Stimulated activated CD8-positive, alpha-beta memory T cell treated with anti-CD3 and anti-CD28 coated beads, Interleukin-7, amount 100 ng/mL, for 48 hours (primary cell): ENCODE data around the gene ENPP6.
"Not testable (repeated sequence)": the region's sequence is repeated elsewhere in the genome, so short reads cannot be mapped to it uniquely, and the experiment has no call there.

ENCODE experiments used
- DNase-seq, 2 donors: peaks; one replicate each; pipeline ENCODE4 v3.0.0-alpha.2; 2020; ENCODE audit warnings: low read depth in 1 of 2; ENCODE audit errors: extremely low read depth in 1 of 2

ENPP6 gene

DNA sequence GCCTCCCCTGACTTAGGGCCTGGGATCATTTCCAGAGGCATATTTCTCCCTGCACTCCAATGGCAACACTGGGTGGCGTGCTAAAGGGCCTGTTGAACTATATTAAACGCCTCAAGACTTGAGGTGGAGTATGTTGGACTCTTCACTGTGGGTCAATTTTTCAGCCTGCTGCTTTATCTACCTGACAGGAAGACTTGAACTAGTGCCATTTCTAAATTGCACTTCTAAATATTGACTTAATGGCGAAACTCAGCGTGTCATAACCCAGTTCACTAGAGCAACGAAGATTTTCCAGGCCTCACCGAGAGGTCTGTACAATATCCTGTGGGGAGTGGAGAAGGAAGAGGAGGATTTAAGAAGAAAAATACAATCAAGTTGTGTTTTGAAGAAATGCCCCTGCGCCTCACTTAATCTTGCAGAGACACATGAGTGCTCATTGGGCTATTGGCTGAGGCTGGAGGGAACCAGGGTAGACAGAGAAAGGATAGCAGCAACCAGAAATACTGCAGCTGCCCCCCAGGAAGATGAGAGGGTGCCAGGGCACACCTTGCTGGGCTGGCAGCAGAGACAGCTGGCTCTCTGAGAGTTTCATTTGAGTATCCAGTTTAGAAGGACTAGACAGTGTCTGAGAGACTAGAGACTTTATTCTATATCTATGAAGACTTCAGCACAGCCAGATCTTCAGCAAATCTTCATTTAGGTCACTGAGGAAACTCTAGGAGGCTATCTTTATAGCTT lies 67.4 kb downstream of the ENPP6 start:
- no peak for DNase-seq

DNA sequence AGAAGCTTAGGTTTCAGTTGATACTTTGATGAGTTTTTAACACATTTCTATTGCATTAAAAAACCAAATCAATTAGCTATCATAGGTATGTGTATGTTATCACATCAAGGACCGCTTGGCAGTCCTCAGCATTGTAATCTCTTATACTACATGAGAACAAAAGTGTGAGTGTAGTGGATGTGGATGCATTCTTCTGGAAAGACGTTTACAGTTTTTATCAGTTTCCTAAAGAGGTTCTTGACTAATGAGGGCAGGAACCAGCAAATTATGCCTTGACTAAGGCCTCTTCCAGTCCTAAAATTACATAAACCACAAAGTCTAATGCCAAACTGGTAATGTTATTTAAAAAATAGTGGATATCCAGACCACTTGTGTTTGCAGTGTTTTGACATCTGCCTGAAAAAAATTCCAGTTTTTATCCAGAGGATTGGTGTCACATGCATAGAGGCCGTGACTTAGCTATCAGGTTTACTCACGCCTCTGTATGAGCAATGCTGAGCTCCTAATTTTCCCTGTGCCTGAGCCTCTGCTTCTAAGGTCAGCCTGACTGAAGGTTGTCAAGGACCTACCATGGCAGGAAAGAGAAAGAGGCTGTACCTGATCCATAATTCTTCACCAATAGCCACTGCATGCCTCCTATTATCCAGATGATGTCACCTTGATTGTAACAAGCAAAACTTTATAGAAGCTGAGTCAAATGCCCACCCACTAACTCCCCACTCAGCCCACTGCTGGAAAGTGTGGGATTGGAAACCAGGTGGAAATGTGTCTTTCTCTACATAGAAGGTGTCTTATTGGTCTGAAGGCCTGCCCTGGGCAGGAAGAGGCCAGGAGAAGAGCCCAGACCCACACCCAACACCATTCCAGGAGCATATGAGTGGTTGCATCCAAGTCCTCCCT lies 68.7 kb downstream of the ENPP6 start:
- no peak for DNase-seq

DNA sequence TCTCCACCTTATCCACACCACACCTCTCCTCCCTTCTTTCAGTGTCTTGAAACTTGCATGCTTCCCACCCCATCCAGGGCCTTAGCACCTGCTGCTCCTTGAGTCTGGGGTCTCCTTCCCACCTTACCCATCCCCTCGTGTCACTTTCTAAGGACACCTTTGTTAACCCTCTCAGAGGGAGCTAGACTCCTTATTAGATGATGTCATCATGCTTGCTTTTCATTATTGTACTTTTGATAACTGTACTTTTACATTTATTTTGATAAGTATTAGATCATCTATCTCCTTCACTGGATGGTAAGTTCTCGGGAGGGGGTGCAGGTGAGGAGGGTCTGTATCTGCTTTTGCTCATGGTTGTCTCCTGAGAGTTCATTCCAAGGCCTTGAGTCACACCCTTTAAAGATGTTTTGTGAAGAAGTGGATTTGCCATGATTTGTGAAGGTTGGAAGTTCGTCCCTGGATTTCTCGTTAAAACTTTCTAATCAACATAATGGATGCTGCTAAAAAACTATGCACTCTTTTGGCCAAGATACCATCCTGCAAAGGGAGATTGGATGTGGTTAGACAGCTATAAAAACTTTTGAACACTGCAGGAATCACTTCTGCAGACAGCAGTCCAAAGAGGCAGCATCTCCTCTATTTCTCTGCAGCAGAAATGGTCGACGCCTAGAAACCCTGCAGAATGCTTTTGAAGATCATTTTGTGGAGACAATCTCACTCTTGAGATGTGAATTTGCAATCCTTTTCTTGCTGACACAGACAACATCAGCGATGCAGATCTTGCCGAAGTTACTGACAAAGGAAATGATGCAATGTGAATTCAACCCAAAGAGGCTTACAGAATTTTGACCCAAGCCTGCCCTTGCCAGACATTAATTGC lies 69.6 kb downstream of the ENPP6 start:
- no peak for DNase-seq

DNA sequence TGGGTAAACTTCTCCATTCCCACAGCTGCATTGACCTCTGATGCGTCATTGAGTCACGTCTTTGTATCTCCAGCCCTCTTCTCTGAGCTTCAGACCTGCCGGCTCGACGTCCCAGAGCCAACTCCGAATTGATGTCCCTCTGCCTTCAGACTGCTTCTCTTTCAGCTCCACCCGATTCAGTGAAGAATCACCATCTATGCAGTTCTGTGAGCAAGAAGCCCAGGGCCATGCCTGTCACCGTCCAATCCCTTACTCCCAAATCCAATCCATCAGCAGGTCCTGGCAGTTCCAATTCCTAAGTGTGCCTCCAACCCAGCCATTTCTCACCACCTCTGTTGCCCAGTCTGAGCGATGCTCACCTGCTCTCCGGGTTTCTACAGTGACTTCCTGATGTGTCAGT lies 70.7 kb downstream of the ENPP6 start:
- no peak for DNase-seq

DNA sequence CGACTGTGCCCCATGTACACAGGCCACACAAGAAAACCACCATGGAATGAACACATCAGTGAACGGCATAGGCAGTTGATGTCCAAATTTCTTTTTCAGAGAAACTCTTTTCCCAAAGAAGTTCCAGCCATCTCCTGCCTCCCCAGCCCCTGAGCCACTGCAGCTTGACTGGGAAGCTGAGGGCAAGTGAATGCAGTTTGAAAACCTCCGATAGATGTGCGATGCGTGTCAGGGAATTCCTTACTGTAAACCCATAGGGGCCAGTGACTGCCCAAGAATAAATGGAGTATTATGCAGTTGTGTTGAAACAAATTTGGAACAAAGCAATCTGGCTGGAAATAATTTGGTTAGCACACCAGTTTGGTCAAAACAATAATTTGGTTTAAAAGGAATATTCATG lies 72.1 kb downstream of the ENPP6 start:
- no peak for DNase-seq

DNA sequence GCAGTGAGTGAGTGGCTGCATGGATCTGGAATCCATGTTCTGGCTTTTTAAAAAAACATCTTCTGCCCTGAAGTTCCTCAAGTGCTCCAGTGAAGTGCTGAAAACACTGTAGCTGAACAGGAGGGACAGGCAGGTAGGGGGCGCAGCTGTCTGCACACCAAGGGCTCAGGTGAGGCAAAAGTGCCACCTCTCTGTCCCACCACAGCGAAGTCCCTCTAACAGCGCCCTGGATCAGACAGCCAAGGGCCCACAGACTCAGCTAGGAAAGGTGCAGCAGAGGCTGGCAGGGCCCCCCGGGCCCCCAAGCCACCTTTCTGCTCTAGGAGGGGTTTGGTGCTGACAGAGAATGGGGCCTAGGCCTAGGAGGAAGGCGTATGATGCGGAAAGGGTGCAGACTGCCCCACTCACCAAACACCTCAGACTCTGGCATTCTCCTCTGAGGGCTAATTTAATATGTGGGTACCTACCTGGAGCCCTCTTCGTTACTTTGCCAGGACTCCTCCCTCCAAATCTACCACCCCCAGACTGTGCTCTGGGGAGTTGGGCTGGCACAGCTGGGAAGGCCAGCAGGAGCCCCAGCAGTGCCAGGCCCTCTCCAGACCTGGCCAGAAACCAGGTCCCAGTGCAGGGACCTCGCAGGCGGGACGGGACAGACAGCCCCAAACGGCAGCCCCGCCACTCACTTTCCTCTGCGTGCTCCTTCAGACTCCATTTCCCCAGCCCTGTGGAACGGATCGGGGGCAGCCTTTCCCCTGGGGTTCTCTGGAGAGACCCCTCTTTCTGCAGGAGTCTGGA lies 73.7 kb downstream of the ENPP6 start:
- DNase-seq: no peak

DNA sequence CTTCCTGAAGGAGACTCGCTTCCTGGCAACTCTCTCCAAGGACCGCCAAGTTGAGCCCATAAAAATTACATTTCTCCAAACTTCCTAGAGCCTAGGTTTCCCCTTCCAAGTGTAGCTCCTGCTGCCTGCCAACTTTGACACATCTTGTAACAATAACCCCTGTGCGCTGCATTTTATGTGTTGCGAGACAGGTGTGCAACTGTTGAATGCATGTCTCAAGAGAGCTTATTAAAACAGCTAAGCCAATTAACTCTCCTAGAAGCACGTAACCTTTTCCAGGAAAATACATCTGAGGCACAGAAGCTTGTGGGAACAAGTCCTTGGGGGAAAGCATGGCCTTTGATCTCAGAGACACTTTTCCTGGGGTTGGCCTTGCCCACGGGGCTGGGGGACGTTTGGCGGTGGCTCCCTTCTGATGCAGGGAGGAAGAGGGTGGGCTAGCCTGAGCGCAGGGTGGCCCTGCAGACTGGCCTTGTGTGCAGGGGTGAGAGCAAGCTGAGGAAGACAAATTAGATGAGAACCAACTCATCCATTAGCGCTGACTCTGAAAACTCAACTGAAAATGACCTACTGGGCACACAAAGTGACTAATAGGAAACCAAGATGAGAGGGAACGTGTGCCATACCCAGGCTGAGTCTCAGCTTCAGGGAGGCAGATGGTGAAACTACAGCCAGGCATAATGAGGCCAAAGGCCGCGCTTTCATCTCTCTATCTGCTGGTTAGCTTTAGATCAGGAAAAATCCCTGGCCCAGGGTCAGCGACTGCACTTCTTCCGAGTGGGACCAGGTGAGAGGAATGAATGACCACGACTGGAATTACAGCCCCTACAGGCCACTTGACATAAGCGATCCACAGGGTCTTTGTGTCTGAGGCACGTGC lies 75.3 kb downstream of the ENPP6 start:
- DNase-seq: no peak

DNA sequence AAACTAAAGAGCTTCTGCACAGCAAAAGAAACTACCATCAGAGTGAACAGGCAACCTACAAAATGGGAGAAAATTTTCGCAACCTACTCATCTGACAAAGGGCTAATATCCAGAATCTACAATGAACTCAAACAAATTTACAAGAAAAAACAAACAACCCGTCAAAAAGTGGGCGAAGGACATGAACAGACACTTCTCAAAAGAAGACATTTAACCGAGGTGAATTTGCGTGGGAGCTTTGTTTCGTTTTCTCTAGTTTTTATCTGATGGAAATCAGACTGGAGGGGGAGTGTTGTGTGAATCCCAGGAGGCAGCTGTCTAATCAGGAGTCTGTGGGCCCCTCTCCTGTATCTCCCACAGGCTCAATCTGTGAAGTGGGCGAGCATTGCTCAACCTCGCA lies 76.8 kb downstream of the ENPP6 start:
- DNase-seq: not testable (repeated sequence)

DNA sequence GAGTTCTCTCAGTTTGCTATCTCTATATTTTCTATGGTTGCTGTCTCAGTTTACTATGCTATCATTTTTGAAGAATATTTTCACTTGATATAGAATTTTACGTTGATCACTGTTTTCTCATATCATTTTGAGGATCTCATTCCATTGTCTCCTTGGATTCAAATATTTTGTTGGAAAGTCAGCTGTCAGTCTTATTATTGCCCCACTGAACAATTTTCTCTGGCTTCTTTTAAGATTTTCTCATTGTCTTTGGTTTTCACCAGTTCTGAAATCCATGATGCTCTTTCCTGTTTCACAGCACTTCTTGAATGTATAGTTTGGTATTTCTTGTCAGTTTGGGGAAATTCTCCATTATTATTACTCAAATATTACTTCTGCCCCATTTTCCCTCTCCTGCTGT lies 81.1 kb downstream of the ENPP6 start:
- DNase-seq: no peak

DNA sequence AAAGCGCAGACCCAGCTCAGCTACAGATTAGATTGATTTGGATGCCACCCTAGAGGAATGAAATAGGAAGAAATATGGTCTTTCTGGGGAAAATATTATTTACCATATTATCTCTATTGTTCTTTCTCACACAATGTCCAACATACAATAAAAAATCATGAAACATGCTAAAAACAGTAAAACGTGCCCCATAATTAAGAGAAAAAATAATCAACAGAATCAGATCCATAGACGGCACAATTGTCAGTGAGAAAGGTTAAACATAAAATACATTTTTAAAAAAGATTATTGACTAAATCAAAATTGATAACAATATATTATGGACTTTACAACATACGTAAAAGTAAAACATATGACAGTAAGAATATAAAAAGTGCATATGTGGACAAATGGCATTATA lies 90.9 kb downstream of the ENPP6 start:
- no peak for DNase-seq

DNA sequence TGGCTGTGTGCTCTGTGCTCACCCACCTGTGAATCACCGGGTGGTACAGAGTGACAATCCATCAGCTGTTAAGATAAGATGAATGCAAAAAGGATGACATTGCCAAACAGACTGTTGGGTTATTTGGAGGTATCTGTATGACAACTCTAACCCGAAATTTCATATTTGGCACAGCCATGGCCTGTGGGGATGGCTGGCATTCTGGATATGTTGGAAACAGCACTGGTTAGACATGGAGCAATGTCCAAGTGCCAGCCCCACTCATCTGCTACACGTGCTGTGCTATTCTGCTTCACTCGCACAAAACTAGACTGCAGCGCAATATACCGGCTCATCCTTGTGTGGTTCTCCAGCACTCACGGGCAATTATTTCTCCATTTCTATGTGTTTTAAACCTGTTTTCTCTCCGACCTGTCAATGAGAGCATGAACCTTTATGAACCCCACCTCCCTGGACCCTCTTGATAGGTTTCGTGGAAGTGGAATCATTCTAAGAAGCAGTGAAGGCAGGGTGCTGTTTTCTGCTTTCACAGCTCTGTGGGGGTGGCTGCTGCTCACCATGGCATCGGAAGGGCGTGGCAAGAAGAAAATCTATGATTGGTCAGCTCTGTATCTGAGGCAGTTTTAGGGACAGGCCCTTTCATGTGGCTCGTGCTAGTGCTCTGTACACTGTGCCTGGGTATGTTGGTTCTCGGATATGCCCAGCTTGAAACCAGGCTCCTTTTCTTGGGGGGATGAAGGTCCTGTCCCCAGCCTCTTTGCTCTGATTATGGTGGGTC lies 94.9 kb downstream of the ENPP6 start:
- no peak for DNase-seq

DNA sequence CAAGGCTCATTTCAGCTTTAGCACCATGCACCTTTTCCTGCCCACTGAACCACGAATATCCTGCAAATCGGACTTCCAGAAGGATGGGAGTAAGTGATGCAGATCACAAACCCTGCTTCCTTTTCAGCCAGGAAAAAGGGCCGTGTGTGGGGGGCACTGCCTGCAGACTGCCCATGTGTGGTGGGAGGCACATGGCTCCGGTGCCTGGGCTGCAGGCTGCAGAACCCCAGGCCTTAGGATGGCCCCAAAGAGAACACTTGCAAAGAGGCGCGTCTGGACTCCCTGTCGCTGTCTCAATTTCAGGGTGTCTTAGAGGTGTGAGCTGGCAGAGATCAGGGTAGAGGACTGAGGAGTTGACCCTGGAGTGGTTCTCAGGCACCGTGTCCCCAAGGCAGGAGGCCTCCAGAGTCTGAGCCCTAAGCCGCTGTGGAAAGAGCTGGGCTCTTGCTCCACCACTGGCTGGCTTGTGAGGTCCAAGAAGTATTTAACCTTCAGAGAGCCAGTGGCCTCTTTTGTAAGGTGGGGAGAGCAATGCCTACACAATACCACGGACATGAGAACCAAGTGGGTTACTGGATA lies 97.0 kb downstream of the ENPP6 start:
- DNase-seq: no peak

DNA sequence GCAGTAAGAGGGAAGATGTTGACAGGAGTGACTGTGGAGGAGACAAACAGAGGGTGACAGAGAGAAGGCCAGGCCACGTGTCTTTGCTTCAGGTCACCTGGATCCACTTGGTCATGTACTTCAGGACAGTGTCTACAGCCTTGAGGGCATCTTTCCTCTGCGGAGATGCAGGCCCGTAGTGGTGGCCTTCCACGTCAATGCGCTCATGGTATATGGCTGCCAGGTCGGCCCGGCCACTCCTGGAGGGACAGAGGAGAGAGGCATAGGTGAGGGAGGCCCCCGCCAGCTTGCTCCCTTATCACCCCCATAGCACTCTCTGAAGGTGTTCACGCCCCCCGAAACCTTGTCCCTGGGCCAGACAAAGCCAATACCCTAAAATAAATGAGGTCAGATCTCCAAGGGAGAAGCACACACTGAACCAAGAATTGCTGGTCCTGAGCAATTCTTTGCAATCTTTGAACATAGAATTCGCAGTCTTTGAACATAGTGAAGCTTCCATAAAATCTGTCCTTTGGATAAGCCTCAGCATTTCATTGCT lies 99.9 kb downstream of the ENPP6 start:
- no peak for DNase-seq

DNA sequence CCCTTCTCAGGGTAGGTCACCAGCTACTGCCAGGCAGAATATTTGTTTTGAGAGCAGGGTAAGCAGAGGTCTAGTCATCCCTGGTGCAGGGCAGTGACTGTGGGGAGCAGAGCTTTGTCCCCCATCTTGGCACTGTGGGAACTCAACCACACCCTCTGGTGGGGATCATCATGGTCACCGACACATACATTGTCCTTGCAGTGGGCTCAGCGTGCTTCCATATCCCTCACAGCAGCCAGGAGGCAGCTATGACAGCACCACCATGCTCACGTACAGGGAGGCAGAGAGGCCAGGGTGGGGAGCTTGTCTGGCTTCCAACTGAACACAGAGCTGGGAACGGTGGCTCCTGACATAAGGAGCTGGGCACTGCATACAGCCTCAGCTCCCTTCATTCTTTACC lies 102.3 kb downstream of the ENPP6 start:
- DNase-seq: no peak

DNA sequence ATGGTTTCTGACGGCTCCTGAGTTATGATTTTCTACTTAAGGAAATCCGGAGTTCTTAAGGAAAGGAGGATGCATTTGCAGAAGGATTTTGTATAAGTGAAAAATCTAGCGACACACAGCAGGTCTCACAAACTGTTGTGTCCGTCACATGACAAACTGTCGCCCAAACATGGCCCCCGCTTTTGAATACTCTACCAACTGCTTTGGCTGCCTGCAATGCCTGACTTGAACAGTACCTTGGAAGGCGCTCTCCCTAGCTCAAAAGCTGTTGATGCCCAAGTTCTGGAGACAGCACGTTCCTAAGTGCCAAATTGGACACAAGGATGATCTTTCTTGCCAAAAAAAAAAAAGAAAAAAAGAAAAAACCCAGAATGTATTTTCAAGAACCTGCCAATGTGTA lies 103.2 kb downstream of the ENPP6 start:
- DNase-seq: no peak

DNA sequence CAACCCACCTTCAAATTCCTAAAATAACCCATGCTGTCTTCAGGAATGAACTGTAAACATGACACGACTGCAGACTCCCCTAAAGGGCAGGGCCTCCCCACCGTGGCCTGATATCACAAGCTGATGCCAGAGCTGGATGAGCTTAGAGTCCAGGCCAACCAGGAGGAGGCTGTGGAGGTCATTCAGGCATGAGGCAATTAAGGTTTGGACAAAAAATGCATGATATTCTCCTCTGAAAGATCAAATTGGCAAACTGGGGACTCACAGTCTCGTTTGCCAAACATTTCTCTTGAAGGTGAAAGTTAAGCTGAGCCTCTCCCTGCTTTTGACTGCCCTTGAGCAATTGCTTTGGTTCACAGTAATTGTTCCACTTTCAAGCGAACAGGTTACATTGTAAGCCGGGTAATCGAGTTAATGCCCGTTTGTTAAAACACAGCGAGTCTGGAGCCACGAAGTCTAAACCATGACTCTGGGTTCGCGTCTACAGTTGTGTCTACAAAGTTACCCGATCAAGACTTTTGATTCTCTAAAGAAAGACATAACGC lies 105.6 kb downstream of the ENPP6 start:
- DNase-seq: no peak

DNA sequence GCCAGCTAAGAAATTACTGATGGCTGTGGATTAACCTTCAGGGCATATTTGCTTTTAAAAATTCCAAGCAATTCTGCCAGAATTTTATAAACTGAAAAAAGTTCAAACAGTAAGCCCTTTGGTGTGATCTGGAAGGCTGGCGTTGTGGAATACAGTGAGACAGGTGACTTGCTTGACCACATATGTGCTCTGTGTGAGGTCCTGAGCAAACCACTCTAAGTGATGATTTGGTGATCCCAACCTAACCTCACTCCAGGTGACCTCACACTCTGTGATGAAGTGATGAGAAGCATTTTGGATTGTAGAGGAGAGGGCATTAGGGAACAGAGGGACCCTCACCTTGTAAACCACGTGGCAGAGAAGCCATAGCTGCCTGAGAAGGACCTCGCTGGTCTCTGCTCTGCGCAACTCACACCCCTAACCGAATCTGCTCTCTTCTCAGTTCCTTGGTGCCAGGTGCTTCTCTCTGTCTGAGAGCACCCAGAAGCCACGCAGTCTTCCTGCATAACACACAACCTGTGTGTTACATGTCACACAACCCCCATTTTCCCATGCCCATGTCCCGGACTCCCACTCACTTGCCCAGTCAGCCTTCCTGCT lies 106.3 kb downstream of the ENPP6 start:
- no peak for DNase-seq
